Suprapubic skin (tissue), 3 donors: ENCODE measurements around the gene MAGI1.

Experiments used
- CTCF ChIP-seq, 2 donors: fragments of 200-600 bp in 1 of 2; fragments of 450-650 bp in 1 of 2; sonication (generic) in 1 of 2; IDR thresholded peaks; one replicate each; pipeline ENCODE4 v1.5.1; 2016 to 2019; ENCODE audit warnings: antibody characterized with exemption in 2 of 2, mild to moderate bottlenecking in 1 of 2, moderate library complexity in 1 of 2
- EP300 ChIP-seq: sonication (generic); formaldehyde crosslinking; IDR thresholded peaks from one replicate; pipeline ENCODE4 v1.6.1; 2017; ENCODE audit warnings: antibody characterized with exemption
- POLR2A ChIP-seq, 2 donors: fragments of 450-650 bp; IDR thresholded peaks; one replicate each; pipeline ENCODE4 v1.6.1; 2017; ENCODE audit warnings: antibody characterized with exemption in 2 of 2, mild to moderate bottlenecking in 2 of 2, moderate library complexity in 2 of 2

- no peak for TF ChIP-seq CTCF (IDR thresholded peaks at IDR 0.05)
- no peak for TF ChIP-seq POLR2A (IDR thresholded peaks at IDR 0.05)
- TF ChIP-seq EP300: no peak
These were observed 400.4 kb downstream of the MAGI1 start for GRCh38 chr3:65638301-65638700.
